Measurements from ENCODE around the gene WWOX. TPM values are rescaled to one million over a fixed set of nuclear protein-coding genes. Genes with fewer than 3 reads are reported as not detected.

Gene WWOX
- total RNA-seq, 1 experiment from 2014 or later, result 35.6 TPM

DNA sequence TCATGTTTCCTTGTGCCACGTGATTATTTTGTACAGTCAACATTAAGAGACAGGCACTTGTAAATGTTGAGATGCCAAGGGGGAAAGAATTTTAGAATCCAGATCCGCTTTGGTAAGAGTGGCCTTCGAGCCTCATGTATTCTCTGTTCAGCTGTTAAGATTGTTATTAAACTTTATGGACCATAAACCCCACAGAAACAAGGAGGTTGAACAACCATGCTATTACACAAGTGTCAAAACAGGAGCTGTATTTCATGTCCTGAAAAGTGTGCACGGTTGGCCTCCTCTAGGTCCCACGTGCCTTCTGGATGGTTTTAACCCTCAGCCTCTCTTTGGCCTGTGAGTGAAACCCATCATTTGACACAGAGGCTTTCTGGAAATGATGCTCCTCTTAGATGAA is 809.8 kb downstream of the WWOX start:
- no peaks in the 10 kb centered on the region for H3F3A ChIP-seq (ENCODE audit: insufficient read depth, low read depth)
- H3K36me3 ChIP-seq (ENCODE audit: low read depth), result no peaks in the 10 kb centered on the region
- no peaks in the 10 kb centered on the region for H3K9me3 ChIP-seq (ENCODE audit: insufficient read depth, low read depth)
- POLR2A ChIA-PET (ENCODE audit: unreplicated experiment), result no interaction called here
- H3K27me3 ChIP-seq (ENCODE audit: insufficient read depth, low read depth), result no peaks in the 10 kb centered on the region
- no peaks in the 10 kb centered on the region for H3K4me1 ChIP-seq (replicated peaks; ENCODE audit: insufficient read depth)
- H3K9me2 ChIP-seq (ENCODE audit: insufficient read depth), result no peaks in the 10 kb centered on the region
- H3K27ac ChIP-seq, result no peak overlapping the region
- H3K79me2 ChIP-seq (ENCODE audit: low read depth), result no peaks in the 10 kb centered on the region
- TF ChIP-seq, protein P1, sequence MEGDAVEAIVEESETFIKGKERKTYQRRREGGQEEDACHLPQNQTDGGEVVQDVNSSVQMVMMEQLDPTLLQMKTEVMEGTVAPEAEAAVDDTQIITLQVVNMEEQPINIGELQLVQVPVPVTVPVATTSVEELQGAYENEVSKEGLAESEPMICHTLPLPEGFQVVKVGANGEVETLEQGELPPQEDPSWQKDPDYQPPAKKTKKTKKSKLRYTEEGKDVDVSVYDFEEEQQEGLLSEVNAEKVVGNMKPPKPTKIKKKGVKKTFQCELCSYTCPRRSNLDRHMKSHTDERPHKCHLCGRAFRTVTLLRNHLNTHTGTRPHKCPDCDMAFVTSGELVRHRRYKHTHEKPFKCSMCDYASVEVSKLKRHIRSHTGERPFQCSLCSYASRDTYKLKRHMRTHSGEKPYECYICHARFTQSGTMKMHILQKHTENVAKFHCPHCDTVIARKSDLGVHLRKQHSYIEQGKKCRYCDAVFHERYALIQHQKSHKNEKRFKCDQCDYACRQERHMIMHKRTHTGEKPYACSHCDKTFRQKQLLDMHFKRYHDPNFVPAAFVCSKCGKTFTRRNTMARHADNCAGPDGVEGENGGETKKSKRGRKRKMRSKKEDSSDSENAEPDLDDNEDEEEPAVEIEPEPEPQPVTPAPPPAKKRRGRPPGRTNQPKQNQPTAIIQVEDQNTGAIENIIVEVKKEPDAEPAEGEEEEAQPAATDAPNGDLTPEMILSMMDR (conservative IDR thresholded peaks at IDR 0.05), result no peak
- TF ChIP-seq EZH2 (IDR thresholded peaks at IDR 0.05; ENCODE audit: low read depth), result no peak
- no peaks in the 10 kb centered on the region for H4K20me1 ChIP-seq (ENCODE audit: insufficient read depth)
- intact Hi-C loops (cut with micrococcal nuclease; ENCODE audit: unreplicated experiment), result no loop called here
- CTCF ChIA-PET, result no interaction called here
- BruUV-seq (replicated peaks), result no TSS peak
- H3K4me3 ChIP-seq, result no peak overlapping the region
- H3K4me2 ChIP-seq, result no peak overlapping the region
- H2AFZ ChIP-seq, result no peak overlapping the region
- DNase-seq, result no peak

- Histone ChIP-seq H3K9me2 (ENCODE audit: insufficient read depth) (no peaks in the 10 kb centered on the region), H3K4me1 (replicated peaks; ENCODE audit: insufficient read depth) (no peaks in the 10 kb centered on the region), H4K20me1 (ENCODE audit: insufficient read depth) (no peaks in the 10 kb centered on the region), H3K4me2 (no peak overlapping the region), H3K4me3 (no peak overlapping the region), H3K27ac (no peak overlapping the region), H3K79me2 (ENCODE audit: low read depth) (no peaks in the 10 kb centered on the region), H3K36me3 (ENCODE audit: low read depth) (no peaks in the 10 kb centered on the region), H3K9me3 (ENCODE audit: insufficient read depth, low read depth) (no peaks in the 10 kb centered on the region), H3K27me3 (ENCODE audit: insufficient read depth, low read depth) (no peaks in the 10 kb centered on the region), H2AFZ (no peak overlapping the region), H3F3A (ENCODE audit: insufficient read depth, low read depth) (no peaks in the 10 kb centered on the region)
- no peak for DNase-seq
- TF ChIP-seq EZH2 (IDR thresholded peaks at IDR 0.05; ENCODE audit: low read depth), result no peak
- TF ChIP-seq, protein P1 (conservative IDR thresholded peaks at IDR 0.05), result no peak
- intact Hi-C loops (cut with micrococcal nuclease; ENCODE audit: unreplicated experiment), result no loop called here
- POLR2A ChIA-PET (ENCODE audit: unreplicated experiment), result no interaction called here
- no TSS peak for BruUV-seq (replicated peaks)
- CTCF ChIA-PET, result no interaction called here
These were observed 816.4 kb downstream of the WWOX start for GRCh38 chr16:78915811-78916345.

GRCh38 chr16:78916928-78917545 is 817.6 kb downstream of the WWOX start:
- H3K4me2 ChIP-seq, result no peak overlapping the region
- no peak overlapping the region for H3K27ac ChIP-seq
- no peaks in the 10 kb centered on the region for H3K4me1 ChIP-seq (replicated peaks; ENCODE audit: insufficient read depth)
- no peak overlapping the region for H2AFZ ChIP-seq
- no peaks in the 10 kb centered on the region for H4K20me1 ChIP-seq (ENCODE audit: insufficient read depth)
- H3K79me2 ChIP-seq (ENCODE audit: low read depth), result no peaks in the 10 kb centered on the region
- no peak overlapping the region for H3K4me3 ChIP-seq
- intact Hi-C loops (cut with micrococcal nuclease; ENCODE audit: unreplicated experiment), result no loop called here
- POLR2A ChIA-PET (ENCODE audit: unreplicated experiment), result no interaction called here
- no peaks in the 10 kb centered on the region for H3K9me2 ChIP-seq (ENCODE audit: insufficient read depth)
- CTCF ChIA-PET, result no interaction called here
- TF ChIP-seq EZH2 (IDR thresholded peaks at IDR 0.05; ENCODE audit: low read depth), result no peak
- TF ChIP-seq, protein P1 (conservative IDR thresholded peaks at IDR 0.05), result no peak
- no peaks in the 10 kb centered on the region for H3F3A ChIP-seq (ENCODE audit: insufficient read depth, low read depth)
- no peaks in the 10 kb centered on the region for H3K9me3 ChIP-seq (ENCODE audit: insufficient read depth, low read depth)
- no TSS peak for BruUV-seq (replicated peaks)
- H3K36me3 ChIP-seq (ENCODE audit: low read depth), result no peaks in the 10 kb centered on the region
- no peaks in the 10 kb centered on the region for H3K27me3 ChIP-seq (ENCODE audit: insufficient read depth, low read depth)
- DNase-seq, result no peak

Measured in PC-9 (cell line).